Large intestine (tissue), 3 donors: Measurements from ENCODE around the gene CARD19. TPM values are rescaled to one million over a fixed set of nuclear protein-coding genes. Genes with fewer than 3 reads are reported as not detected.

Experiments
- DNase-seq, 2 donors: peaks; one replicate each; pipeline versions ENCODE4 v3.0.0 to v3.0.0-alpha.2; 2013
- H3K27ac ChIP-seq: one replicate; pipeline ENCODE4 v1.5.1; 2013; ENCODE audit warnings: low read length
- H3K27me3 ChIP-seq: 2 replicates; pipeline ENCODE4 v1.6.1; 2013; ENCODE audit warnings: low read length; ENCODE audit not compliant: control insufficient read depth, insufficient read depth
- H3K36me3 ChIP-seq: 2 replicates; pipeline ENCODE4 v1.6.1; 2013; ENCODE audit warnings: low read length; ENCODE audit not compliant: control insufficient read depth, insufficient read depth
- H3K4me1 ChIP-seq: one replicate; pipeline ENCODE4 v1.6.1; 2013; ENCODE audit warnings: low read length; ENCODE audit not compliant: control insufficient read depth, insufficient read depth
- H3K4me3 ChIP-seq: one replicate; pipeline ENCODE4 v1.5.1; 2013; ENCODE audit warnings: low read length
- H3K9me3 ChIP-seq: one replicate; pipeline ENCODE4 v1.6.1; 2013; ENCODE audit warnings: mild to moderate bottlenecking, low read depth, low read length, moderate library complexity; ENCODE audit not compliant: control insufficient read depth
- WGBS: methylation state at CpG from one replicate; pipeline ENCODE4 v1.1.5; 2013; ENCODE audit warnings: low lambda C conversion rate; ENCODE audit not compliant: insufficient coverage; 5-methylcytosine and 5-hydroxymethylcytosine counted together
- polyA plus RNA-seq: library from polyadenylated mRNA; unstranded; fragments of 120-200 nt; gene quantifications from one replicate; pipeline ENCODE4 v1.2.1, GENCODE V29; 2013

The CARD19 gene
- polyA plus RNA-seq, 1 donor = 35.4 TPM

DNA sequence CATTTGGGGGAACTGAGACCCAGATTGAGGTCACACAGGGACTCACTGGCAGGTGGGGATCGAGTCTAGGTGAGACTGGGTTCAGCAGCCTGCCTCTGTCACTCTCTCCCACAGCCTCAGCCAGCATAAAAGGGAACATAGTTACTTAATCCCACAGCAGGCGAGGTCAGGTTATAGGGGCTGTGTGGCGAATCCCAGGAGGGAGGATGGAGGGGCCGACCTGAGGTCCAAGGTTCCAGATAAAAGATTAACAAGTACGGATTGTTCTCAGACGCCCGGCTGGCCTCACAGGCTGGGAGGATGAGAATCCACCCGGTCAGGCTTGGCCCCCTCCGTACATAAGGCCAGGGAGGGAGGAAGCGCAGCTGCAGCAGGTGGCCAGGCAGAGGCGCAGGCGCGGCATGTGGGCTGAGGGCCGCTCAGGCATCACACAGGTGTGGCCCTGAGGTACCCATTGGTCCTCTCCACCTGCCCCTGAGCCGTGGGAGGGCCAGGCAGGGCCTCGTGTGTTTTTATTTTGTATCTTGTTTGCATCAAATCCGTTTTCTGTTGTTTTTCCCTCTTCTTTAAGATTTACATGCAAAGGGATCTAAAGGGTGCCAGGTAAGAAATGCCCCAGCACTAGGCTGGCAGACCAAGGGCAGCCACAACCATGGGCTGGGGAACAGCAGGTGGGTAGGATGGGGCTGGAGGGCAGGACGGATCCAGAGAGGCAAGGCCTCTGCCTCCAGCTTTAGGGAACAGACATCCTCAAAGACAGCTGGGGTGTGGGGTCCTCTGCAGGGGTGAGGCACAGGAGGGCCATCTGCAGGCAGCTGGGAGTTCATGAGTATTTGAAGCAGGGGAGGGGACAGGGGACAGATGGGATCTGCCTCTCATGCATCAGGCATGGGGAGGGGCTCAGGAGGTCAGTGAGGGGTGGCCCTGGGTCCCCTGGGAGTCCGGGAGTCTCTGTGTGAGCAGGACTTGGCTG lies 33.9 kb upstream of the CARD19 start:
- H3K27me3 ChIP-seq = no peaks in the 10 kb centered on the region
- no peaks in the 10 kb centered on the region for H3K36me3 ChIP-seq
- H3K27ac ChIP-seq = peak overlapping the region; percentile 73
- no peak overlapping the region for H3K4me3 ChIP-seq
- H3K4me1 ChIP-seq = peaks cover 38% of the 10 kb centered on the region
- WGBS = no CpG with 5 or more reads among the region's 19 CpGs
- DNase-seq = peak; percentile 85 to 97
- no peaks in the 10 kb centered on the region for H3K9me3 ChIP-seq

DNA sequence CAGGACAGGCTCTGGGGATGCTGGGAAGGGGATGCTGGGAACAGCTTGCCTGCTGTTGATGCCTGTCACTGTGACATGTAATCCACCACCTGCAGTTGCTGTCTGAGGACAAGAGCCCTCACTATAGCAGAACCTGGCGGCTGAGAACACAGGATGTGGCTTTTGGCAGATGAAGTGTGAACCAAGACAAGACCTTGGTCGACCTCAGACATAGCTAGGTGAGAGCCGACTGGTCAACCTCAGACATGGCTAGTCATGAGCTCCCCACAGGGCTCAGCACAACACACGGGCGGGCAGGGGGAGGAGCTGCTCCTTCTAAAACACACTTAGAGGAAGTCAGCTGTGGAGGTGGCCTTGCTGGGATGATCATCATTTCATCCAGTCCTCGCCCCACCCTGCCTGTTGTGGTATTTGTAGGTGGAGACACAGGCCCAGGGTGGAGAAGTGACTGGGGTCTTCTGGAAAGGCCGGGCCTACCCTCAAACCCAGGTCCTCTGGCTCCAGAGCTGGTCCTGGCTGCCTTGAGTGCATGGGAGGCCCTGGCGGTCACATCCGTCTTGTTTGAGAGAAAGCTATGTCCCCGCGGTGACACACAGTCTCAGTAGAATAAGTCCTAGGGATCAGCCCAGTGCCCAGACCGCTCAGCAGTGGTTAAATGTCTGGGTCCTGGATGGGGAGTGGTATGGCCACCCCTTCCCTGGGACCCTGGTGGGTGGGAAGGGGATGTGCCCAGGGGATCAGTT lies 31.5 kb upstream of the CARD19 start:
- Histone ChIP-seq H3K27ac (no peak overlapping the region), H3K4me3 (no peak overlapping the region)
- 80% methylated on average over 1 of the region's 12 CpGs for WGBS

DNA sequence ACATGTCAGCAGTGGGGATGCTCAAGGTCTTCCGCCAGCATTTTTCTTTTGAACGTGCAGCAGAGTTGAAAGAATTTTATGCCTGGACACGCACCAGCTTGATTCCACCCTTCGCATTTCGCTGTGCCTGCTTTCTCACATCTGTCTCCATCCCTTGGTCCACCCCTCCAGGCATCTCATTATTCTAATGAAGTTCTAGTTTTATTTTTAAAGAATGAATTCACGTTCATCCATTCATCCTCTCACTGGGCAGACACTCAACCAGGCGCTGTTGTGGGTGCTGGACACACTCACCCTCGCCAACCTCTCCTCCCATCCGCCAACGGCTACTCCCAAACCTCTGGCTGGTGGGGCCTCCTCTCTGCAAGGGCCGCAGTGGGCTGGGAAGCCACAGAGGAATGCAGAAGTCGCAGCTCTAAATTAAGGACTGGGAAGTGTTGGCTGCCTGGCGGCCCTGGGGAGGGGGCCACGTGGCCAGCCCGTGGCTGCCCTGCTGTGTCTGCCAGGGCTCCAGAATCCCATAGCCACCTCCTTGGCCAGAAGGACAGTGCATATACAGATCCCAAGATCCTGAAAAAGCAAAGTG lies 30.8 kb upstream of the CARD19 start:
- H3K4me1 ChIP-seq = peaks cover 22% of the 10 kb centered on the region
- no peaks in the 10 kb centered on the region for H3K36me3 ChIP-seq
- H3K27me3 ChIP-seq = no peaks in the 10 kb centered on the region
- no peak overlapping the region for H3K4me3 ChIP-seq
- WGBS = 88% methylated on average over 3 of the region's 15 CpGs
- H3K9me3 ChIP-seq = no peaks in the 10 kb centered on the region
- H3K27ac ChIP-seq = no peak overlapping the region
- DNase-seq = no peak

More for the DNA sequence above, 31.5 kb upstream of the CARD19 start:
- peak in 1 of 2 donors; percentile 58 for DNase-seq
- H3K9me3 ChIP-seq = no peaks in the 10 kb centered on the region
- no peaks in the 10 kb centered on the region for H3K27me3 ChIP-seq
- H3K4me1 ChIP-seq = peaks cover 28% of the 10 kb centered on the region
- no peaks in the 10 kb centered on the region for H3K36me3 ChIP-seq

DNA sequence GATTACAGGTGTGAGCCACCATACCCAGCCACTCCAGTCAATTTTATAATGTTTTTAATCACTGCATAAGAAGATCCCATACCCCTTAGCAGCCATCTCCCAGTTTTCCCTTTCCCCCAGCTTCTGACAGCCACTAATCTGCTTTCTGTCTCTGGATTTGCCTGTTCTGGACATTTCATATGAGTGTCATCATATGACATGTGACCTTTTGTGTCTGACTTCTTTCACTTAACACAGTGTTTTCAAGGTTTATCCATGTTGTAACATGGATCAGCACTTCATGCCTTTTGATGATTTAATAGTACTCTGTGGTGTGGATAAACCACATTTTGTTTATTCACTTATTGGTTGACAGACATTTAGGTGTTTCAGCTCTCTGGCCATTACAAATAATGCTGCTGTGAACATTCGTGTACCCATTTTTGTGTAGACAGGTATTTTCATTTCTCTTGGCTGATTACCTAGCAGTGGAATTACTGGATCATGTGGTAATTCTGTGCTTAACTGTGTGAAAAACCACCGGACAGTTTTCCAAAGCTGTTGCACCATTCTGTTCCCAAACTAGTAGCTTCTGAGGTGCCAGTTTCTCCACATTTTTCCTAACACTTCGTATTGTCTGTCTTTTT lies 28.9 kb upstream of the CARD19 start:
- H3K4me3 ChIP-seq = no peak overlapping the region
- WGBS = 100% methylated on average over 2 of the region's 3 CpGs
- no peaks in the 10 kb centered on the region for H3K36me3 ChIP-seq
- no peaks in the 10 kb centered on the region for H3K27me3 ChIP-seq
- H3K27ac ChIP-seq = no peak overlapping the region
- H3K4me1 ChIP-seq = peaks cover 12% of the 10 kb centered on the region
- DNase-seq = no peak
- no peaks in the 10 kb centered on the region for H3K9me3 ChIP-seq

DNA sequence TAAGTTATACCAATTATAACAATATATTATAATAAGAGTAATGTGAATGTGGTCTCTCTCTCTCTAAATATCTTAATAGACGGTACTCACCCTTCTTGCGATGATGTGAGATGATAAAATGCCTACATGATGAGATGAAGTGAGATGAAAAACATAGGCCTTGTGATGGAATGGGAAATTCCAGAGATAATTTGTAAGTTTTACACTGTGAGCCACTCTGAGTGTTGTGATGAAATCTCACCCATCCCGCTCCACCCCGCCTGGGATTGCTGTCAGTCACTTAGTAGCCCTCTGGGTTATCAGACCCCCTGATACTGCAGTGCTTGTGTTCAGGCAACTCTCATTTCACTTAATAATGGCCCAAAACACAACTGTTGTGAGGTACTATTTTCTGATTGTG lies 27.1 kb upstream of the CARD19 start:
- Histone ChIP-seq H3K9me3 (no peaks in the 10 kb centered on the region), H3K4me3 (no peak overlapping the region), H3K36me3 (no peaks in the 10 kb centered on the region), H3K27ac (no peak overlapping the region), H3K27me3 (no peaks in the 10 kb centered on the region), H3K4me1 (no peaks in the 10 kb centered on the region)
- no peak for DNase-seq
- 100% methylated on average over 2 of the region's 4 CpGs for WGBS

DNA sequence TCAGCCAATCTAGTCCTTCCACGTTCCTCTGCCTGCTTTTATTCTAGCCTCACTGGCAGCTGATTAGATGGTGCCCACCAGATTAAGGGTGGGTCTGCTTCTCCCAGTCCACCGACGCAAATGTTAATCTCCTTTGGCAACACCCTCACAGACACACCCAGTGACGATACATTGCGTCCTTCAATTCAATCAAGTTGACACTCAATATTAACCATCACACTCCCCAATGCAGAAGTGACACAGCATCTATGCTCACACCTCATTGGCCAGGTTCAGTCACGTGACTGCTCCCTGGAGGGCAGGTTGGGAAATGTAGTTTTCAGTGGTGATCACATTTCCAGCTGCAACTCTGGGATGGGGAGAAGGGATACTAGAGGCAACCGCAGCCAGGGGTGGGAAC lies 24.6 kb upstream of the CARD19 start:
- no CpG with 5 or more reads among the region's 7 CpGs for WGBS
- no peak for DNase-seq
- Histone ChIP-seq H3K9me3 (no peaks in the 10 kb centered on the region), H3K27ac (no peak overlapping the region), H3K4me1 (no peaks in the 10 kb centered on the region), H3K36me3 (no peaks in the 10 kb centered on the region), H3K27me3 (no peaks in the 10 kb centered on the region), H3K4me3 (no peak overlapping the region)

DNA sequence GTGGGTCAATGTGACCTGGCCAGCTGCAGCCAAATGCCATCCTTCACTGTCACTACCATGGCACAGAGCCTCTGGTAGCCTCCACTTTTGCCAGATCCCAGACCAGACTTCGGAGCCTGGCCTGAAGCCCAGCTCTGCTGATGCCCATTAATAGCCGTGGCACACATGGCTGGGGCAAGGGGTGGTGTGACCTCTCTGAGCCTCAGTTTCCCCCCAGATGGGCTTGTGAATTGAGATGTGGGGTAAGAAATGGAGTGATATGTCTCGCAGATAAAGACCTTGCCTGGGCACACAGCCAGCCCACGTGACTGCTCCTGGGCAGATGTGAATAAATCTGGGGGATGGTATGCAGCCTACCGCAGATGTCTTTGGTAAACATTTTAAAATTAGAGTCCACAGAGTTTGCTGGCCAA lies 23.6 kb upstream of the CARD19 start:
- WGBS = no CpG with 5 or more reads among the region's 5 CpGs
- H3K27me3 ChIP-seq = no peaks in the 10 kb centered on the region
- no peak for DNase-seq
- H3K36me3 ChIP-seq = no peaks in the 10 kb centered on the region
- no peak overlapping the region for H3K4me3 ChIP-seq
- no peaks in the 10 kb centered on the region for H3K4me1 ChIP-seq
- no peak overlapping the region for H3K27ac ChIP-seq
- no peaks in the 10 kb centered on the region for H3K9me3 ChIP-seq

DNA sequence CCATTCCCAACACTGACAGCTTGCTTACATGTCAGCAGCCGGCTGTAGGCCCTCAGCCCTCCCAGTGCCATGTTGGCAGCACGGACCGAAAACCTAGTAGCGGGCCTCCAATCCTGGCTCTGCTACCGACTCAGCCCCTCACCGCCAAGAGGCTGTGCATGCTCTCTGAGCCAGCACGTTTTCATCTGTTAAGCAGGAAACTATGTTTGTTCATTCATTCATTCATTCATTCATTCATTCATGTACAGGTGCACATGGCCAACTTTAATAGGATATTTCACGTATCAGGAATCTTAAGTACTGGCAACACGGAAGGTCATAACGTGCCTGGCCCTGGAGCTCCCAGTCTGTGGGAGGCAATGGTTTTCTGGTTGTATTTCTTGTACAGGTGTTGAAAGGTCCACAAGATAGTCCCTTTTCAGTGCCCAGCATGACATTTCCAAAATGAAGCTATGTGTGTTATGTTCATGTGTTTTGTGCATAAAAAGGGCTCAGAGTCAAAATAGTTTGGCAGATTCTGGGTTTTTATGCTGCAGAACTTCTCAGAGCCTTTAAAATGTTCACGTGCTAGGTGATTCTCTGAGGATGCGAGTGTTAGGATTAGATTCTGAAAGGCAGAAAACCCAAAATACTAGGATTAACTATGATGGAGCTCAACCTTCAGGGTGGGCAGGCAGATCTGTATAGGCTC lies 19.8 kb upstream of the CARD19 start:
- no peak overlapping the region for H3K27ac ChIP-seq
- no peaks in the 10 kb centered on the region for H3K36me3 ChIP-seq
- no peak for DNase-seq
- no peak overlapping the region for H3K4me3 ChIP-seq
- H3K27me3 ChIP-seq = no peaks in the 10 kb centered on the region
- no peaks in the 10 kb centered on the region for H3K4me1 ChIP-seq
- no peaks in the 10 kb centered on the region for H3K9me3 ChIP-seq
- 100% methylated on average over 2 of the region's 12 CpGs for WGBS

DNA sequence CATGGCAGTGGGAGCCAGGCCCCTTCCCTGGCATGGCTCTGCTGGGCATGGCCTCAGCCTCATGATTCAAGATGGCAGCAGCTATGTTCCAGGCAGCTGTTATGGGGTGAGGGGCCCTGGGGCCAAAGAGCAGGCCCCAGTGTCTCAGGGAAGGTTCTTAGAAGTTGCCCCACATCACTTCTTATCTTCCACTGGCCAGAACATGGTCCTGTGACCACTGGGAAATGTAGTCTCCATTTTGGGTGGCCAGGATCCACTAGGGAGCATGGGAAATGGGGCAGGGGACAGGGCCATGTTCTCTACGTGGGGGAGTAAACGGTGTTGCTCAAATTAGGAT lies 19.3 kb upstream of the CARD19 start:
- WGBS = no CpG with 5 or more reads among the region's 2 CpGs
- Histone ChIP-seq H3K36me3 (no peaks in the 10 kb centered on the region), H3K4me3 (no peak overlapping the region), H3K27me3 (no peaks in the 10 kb centered on the region), H3K9me3 (no peaks in the 10 kb centered on the region), H3K4me1 (no peaks in the 10 kb centered on the region), H3K27ac (no peak overlapping the region)
- no peak for DNase-seq

DNA sequence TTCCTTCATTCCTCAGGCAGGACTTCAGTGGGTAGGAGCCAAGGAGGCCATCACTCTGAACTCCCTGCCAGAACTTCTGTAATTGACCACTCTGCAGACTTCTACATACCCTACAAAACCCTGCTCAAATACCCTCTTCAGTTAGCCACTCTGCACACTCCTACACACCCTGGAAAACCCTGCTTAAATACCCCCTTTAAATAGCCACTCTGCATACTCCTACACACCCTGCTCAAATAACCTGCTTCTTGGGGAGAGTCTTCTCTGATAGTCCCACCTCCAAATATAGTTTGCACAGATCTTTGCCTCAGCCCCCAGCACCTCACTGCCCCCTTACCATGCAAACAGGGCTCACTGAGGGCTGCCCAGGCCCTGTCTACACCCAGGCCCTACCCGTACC lies 18.6 kb upstream of the CARD19 start:
- no peaks in the 10 kb centered on the region for H3K9me3 ChIP-seq
- no peak for DNase-seq
- H3K4me3 ChIP-seq = no peak overlapping the region
- no peaks in the 10 kb centered on the region for H3K4me1 ChIP-seq
- no CpG with 5 or more reads among the region's 1 CpG for WGBS
- no peak overlapping the region for H3K27ac ChIP-seq
- H3K27me3 ChIP-seq = no peaks in the 10 kb centered on the region
- no peaks in the 10 kb centered on the region for H3K36me3 ChIP-seq
